Astrocyte (in vitro differentiated cells and primary cell): Measurements from ENCODE around the gene OR1L8.

Experiments
- EZH2 ChIP-seq: IDR thresholded peaks from 2 replicates; pipeline ENCODE4 v1.6.1; 2012; ENCODE audit warnings: mild to moderate bottlenecking, low read length, inconsistent platforms; ENCODE audit not compliant: insufficient read depth
- TF ChIP-seq, protein P1 (sequence below): IDR thresholded peaks from 2 replicates; pipeline ENCODE4 v1.5.1; 2011; ENCODE audit warnings: low read depth, mild to moderate bottlenecking, inconsistent platforms, low read length, moderate library complexity; ENCODE audit not compliant: insufficient read depth

DNA sequence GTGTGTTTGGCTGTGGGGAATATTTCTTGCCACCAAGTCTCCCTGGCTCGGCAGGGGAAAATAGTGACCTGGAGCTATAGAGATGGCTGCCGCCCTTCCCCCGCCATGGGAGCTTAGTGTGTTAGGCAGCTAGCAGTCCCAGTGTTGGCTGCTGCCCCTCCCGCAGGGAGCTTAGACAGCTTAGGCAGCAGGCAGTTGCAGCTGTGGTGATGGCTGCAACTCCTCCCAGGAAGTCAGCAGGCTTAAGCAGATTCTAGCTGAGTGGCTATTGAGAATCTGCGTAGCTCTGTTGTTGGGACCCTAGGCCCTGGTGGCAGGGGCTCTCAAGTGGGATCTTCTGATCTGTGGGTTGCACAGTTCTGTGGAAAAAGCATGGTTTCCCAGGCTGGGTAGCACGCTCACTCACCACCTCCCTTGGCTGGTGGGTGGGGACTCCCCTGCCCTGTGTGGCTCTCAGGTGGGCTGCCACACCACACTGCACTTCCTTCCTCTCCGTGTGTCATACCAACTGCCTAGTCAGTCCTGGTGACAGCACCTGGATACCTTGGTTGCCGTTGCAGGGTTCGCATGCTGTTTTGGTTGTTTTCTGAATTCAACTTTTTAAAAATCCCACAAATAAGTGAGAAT, 20.9 kb downstream of the OR1L8 start:
- TF ChIP-seq, protein P1, sequence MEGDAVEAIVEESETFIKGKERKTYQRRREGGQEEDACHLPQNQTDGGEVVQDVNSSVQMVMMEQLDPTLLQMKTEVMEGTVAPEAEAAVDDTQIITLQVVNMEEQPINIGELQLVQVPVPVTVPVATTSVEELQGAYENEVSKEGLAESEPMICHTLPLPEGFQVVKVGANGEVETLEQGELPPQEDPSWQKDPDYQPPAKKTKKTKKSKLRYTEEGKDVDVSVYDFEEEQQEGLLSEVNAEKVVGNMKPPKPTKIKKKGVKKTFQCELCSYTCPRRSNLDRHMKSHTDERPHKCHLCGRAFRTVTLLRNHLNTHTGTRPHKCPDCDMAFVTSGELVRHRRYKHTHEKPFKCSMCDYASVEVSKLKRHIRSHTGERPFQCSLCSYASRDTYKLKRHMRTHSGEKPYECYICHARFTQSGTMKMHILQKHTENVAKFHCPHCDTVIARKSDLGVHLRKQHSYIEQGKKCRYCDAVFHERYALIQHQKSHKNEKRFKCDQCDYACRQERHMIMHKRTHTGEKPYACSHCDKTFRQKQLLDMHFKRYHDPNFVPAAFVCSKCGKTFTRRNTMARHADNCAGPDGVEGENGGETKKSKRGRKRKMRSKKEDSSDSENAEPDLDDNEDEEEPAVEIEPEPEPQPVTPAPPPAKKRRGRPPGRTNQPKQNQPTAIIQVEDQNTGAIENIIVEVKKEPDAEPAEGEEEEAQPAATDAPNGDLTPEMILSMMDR: no peak
- no peak for TF ChIP-seq EZH2
